HG02623 (cell line): ENCODE data around the gene STIP1.

ENCODE experiments used
- ATAC-seq: cut with Tn5 transposase; IDR thresholded peaks from one replicate; pipeline ENCODE4 v1.9.1; 2021; ENCODE audit warnings: moderate library complexity; ENCODE audit not compliant: unreplicated experiment

Gene STIP1

DNA sequence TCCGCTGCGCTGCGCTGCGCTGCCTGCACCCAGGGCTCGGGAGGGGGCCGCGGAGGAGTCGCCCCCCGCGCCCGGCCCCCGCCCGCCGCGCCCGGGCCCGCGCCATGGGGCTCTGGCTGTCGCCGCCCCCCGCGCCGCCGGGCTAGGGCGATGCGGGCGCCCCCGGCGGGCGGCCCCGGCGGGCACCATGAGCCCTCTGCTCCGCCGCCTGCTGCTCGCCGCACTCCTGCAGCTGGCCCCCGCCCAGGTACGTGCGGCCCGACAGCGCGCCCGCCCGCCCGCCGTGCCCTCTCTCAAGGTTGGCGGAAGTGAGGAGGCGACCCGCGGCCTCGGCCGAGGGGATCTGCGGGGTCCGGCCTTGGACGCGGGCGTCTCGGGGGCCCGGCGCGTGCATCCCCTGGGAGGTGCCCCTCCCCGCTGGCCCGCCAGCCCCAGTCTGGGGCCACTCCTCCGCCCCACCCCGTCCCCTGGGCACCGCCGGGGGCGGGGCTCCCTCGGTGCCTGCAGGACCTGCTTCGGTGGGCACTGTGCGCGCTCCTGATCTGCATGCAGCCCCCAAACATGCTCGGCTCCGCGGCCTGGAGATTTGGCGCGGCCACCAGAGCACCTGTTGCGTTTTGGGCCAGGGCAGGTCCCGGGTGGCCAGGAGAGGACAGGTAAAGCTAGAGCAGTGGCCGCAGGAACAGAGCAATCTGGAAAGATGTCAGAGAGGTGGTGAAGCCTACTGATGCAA is 48.8 kb downstream of the STIP1 start:
- ATAC-seq: peak; percentile 19

DNA sequence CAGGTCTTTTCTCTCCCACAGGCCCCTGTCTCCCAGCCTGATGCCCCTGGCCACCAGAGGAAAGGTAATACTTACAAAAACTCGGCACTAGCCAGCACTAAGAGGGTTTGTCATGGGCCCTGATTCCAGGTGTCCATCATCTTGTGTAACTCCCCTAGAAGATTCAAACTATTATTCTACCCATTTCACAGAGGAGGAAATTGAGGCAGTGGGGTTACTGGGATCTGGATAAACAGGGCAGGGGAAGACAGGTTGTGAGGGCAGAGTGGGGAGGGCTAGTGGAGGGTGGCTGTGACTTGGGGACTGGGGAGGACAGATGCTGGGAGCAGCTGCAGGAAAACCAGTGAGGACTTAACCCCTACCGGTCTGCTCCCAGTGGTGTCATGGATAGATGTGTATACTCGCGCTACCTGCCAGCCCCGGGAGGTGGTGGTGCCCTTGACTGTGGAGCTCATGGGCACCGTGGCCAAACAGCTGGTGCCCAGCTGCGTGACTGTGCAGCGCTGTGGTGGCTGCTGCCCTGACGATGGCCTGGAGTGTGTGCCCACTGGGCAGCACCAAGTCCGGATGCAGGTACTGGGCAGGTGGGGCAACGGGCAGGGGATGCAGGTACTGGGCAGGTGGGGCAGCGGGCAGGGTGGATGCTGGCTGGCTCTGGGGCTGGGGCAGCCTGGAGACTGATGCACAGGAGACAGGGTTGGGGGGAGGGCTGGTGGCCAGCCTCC is 49.6 kb downstream of the STIP1 start:
- no peak for ATAC-seq

DNA sequence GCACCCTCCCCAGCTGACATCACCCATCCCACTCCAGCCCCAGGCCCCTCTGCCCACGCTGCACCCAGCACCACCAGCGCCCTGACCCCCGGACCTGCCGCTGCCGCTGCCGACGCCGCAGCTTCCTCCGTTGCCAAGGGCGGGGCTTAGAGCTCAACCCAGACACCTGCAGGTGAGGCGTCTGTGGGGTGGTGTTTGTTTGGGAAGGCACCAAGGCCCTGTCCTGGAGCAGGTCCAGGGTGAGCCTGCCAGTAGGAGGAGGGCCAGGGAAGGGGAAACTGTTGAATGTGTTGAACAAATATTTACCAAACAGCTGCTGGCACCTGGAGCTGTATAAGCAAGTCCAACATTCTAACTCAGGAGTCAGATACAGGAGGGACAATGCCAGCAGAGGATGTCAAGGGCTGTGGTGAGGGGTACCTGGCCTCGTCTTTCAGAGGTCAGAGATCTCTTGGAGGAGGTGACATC is 51.5 kb downstream of the STIP1 start:
- no peak for ATAC-seq

DNA sequence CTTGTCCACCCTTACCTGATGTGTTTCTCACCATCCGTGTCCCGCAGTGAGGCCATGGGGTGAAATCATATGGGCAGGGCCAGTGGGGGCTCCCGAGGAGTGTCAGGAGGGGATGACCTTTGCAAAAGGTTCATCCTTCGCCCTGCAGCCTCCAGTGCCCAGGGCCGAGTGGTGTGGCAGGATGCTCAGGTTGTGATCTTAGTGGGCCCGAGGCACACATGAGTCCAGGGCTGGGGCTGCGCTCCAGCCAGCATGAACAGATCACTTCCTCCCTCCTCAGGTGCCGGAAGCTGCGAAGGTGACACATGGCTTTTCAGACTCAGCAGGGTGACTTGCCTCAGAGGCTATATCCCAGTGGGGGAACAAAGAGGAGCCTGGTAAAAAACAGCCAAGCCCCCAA is 52.1 kb downstream of the STIP1 start:
- no peak for ATAC-seq

DNA sequence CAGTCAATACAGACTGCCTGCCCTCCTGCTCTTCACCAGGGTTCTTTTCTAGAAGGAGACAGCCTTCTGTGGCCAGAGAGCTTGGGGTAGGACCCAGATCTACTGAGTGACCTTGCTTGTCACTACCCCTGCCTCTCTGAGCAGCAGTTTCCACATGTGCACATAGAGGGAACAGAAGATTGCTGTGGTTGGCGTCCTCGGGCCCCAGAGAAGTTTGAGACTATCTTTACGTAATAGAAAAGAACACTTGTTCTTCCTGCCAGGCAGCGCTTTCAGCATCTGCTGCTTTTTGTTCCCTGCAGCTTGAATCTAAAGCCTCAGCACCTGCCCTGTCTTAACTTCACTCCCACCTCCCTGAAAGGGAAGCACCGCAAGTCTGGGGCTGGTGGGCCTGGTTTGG is 53.0 kb downstream of the STIP1 start:
- ATAC-seq: no peak

DNA sequence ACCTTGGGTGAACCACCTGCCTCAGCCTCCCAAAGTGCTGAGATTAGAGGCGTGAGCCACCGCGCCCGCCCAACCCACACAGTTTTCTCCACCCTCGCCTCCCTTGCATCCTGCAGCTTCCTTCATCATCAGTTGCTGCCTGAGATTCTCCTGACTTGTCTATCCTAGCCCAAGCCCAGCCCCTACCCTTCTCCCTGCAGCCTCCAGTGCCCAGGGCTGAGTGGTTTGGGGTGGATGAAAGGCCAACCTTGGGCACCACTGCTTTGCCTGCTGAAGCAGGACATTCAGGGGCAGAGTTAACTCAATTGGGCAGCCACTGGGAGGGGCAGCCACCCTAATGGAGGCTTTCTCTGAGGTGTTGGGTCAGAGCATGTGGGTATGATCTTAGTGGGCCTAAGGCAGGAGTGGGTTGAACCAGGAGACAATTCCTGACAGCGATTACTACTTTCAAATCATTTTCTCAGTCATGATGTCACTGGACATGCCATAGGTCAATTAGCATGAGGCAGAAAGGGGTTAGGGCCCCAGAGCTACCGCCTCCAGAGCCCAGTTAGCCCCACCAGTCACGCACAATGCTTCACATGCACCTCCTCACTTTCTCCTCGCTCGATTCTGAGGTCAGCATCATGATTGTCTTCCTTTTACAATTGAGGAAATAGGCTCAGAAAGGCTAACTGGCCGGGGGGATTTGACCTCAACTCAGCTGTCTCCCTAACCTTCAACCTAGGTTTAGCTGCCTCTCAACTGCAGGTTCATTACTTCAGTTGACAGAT is 53.9 kb downstream of the STIP1 start:
- no peak for ATAC-seq

DNA sequence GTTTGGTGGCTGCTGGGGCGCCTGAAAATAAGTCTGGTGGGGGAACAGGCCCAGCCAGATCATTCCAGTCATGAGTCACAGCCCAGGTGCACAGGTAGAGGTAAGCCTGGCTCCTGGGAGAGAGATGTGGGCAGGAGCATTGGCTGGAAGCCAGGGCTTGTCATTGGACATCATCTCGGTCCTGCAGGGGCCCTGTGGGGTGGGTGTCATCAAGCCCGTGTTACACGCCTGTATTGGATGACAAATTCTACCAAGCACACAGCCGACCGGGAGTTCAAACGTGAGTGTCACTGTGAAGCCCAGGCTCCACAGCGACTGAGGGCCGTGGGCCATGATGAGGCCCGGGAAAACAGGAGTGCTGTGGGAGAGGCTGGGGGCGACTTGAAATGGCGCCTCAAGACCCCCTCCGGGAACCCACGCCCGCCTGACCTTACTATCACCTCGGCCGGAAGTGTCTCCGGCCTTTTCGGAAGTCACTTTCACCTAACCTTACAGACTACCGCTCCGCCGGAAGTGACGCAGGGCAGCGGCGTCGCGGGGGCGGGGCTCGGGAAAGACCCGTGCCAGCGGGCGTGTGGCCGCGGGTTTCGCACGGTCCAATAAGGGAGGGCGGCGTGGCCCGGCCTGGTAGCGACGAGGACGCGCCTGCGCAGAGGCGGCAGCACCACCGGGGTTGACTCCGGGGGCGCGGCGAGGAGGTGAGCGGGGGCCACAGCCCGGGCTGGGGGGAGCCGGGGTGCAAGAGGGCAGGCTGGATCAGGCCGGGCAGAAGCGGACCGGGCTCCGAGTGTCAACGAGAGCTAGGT is 54.7 kb downstream of the STIP1 start, which contains the start of gene FKBP2:
TSS of gene FKBP2 (plus strand) at position 661 of the 806 bp plus-strand sequence. CDS start 1,293 bp downstream, outside the sequence.
- ATAC-seq: peak; percentile 51

DNA sequence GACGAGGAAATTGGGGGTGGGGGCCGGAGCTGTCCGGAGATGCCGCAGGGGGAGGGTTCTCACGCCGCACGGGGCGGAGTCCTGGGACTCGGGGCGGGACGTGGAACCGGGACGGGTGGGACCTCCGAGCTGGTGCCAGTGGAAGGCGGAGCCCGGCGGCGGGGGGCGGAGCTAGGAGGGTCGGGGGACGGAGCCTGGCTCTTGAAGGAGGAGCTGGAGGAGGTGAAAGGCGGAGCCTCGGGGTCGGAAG is 55.2 kb downstream of the STIP1 start:
- peak; percentile 64 for ATAC-seq

DNA sequence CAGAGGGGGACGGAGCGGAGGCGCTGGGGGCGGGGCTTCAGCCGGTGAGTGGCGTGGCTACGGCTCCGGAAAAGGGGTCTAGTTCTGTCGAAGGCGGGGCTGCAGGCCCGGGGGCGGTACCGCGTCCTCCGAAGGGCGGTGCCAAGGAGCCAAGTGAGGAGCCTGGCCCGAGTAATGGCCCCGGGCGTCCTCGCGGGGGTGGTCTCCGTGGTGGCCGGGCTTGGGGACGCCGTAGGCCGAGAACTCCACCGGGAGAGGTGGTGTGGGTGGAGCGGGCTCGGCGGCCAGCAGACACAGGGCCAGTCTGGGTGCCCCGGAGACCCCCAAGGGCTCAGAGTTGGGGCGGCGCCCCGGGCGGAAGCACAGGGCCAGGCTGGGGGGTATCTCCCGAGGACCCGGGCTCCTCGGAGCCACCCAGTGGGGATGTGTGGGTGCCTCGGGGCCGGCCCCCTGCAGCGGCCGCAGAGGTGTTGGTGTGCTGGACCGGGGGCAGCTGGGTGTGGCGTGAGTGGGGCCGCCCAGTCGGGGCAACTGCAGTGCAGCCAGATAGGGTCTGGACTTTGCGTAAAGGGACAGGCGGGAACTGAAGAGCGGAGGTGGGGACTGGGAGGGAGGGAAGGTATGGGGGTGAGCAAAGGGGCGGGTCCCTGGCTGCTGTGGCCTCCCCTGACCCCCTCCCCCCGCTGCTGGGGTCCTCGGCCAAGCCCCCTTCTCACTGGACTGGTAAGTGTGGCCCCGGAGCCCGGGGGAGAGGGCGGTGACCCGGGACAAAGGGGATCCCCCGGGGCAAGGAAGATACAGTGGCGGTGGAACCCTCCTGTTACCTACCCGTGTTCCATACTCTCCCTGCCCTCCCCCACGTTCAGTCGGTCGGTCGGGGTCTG is 55.8 kb downstream of the STIP1 start:
- peak; percentile 2 for ATAC-seq

DNA sequence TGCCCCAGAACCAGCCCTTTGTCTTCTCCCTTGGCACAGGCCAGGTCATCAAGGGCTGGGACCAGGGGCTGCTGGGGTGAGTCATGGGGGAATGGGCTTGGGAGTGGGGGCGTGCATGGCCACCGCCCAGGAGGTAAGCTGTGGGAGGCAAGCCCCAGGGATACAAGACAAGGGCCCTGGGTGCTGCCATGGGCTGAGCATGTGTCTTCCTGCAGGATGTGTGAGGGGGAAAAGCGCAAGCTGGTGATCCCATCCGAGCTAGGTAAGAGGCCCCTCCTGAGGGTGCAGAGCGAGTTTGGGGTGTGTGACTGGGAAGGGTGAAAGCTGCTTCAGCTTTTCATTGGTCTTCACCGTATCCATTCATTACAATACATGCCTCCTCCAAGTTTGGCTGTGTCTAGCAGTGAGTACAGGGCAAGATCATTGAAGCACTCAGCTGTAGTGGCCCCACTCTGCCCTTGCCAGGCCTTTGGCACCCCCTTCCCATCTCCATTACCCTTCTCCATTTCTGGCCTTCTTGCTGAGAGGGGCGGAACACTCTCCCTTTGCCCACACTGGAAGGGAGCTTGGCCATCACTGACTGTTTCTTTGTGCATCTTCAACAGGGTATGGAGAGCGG is 57.4 kb downstream of the STIP1 start:
- no peak for ATAC-seq

DNA sequence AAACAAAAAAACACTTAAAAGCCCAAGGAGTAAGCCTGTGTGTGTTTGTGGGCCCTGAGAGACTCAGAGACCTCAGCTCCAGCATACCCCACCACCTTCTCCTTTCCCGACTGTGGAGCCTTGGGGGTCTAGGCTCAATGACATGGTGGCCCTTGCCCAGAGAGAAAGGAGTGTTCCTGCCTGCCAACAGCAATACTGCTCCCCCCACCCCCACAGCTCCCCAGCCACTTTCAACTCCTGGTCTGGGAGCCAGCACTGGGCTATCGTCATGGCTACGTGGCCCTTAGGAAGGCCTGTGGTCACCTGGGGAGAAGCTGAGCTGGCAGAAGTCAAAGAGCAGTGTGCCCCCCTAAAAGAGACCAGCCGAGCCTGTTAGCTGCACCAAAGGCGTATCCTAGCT is 58.1 kb downstream of the STIP1 start:
- ATAC-seq: no peak

DNA sequence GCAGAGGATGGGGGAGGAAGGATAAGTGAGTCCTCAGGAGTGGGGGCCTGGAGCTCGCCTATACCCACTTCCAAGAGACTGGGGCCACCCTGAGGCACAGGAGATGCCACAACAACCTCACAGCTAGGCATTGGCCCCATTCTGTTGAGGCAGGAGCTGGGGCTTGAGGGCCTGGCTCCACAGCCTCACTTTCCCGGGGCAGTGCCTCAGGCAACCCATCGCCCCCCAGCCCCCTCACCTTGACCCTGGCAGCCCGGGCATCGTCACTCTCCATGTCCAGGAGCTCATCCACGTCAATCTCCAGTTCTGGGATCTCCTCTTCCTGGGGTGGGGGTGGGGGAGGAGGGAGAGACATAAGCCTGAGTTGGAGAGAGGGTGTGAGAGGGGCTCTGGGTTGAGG is 59.0 kb downstream of the STIP1 start:
- ATAC-seq: no peak

DNA sequence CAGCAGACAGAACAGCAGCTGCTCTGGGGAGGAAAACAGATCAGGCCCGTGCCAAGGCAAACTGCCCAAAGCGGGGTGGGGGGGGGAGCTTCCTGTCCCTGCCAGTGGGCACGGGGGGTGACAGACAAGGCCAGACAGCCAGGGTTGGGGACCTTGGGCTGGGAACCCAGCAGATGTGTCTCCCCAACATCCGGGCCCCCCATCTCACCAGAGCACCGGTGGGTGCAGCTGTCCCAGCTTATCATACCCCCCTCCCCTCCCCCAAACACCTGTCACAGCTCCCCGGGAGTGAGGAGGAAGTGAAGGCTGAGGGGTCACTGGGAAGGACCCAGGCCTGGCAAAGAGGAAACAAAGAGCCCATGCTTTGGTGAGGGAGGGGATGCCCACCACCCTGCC is 59.4 kb downstream of the STIP1 start:
- ATAC-seq: no peak

DNA sequence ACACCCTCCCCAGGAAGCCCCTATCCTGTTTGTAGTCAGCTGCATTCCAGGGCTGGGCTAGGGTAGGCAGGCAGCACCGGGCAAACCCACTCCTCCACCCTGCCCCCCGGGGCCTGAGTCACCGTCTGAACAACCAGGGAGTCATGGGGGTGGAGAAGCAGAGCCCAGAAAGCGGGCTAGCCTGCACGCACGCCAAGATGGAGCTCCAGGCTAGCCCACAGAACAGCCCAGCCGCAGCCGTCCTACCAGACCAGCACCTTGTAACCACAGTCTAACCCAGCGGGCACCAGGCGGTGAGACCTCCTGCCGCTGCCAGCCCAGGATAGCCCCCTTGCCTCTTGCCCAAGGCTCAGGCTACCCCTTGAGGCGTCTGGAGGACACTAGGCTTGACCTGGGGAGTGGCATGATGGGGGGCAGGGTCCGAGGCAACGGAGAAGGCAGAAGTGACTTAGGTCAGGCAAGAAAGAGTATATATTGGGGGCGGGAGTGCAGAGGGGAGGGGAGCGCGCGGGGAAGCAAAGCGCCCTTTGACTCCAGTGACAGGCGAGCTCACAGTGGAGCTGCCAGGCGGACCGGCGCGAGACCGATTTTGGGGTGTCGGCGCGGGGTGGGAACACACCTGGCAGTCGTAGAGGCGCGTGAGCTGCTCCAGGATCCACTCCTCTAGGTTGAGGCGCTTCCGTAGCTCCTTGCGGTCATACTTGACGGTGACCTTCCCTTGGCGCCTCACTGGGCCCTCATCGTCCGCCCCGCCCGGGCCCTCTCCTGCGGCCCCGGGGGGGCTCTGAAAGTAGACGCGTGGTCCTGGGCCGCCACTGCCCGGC is 60.0 kb downstream of the STIP1 start:
- ATAC-seq: no peak

DNA sequence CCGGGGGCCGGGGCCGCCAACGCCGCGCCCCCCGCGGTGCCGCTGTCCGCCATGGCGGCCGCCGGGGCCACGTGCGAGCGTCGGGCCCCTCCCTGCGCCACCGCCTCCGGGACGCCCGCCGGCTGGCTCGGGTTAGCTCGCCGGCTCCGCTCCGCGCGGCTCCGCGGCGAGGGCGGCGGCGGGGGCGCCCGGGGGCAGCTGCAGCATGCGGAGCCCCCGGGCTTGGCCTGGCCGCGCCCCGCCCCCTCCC is 60.6 kb downstream of the STIP1 start:
- peak; percentile 3 for ATAC-seq

DNA sequence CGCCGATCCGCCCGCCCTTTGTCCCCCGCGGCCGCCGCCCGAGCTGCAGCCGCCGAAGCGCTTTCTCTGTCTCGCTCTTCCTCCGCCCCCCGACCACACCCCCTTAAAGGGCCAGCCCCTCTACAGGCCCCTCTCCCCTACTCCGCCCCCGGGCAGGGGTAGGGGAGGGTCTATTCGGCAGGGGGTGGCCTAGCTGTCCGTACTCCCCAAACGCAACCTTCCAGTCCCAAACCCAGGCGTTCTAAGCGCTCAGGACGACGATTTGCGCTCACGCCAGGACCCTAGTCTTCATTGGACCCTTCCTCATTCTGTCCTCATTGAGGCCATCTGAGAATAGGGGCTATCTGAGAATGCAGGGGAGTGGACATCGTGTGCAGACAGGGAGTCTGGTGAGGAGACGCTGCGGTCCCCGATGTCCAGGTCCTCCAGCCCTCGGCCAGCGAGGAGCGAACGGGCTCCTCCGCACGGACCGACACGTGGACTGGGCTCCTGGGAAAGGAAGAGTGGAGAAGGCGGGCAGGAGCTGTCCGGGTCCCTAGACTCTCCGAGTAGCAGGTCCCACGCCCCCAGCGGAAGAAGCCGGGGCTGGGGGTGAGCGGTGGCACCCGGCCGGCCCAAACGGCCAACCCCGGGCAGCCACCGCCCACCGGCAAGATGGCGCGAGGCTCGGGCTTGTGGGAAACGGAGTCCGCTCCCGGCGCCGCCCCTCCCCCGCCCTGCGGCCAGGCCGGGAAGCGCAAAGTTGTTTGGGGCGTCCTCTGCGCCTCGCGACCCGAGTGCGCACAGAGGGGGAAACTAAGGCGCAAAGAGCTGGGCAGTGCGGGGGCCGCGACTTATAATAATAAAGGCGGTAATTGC is 61.1 kb downstream of the STIP1 start, which contains the start of gene PPP1R14B:
TSS of gene PPP1R14B (minus strand) at position 73 of the 858 bp plus-strand sequence. CDS start 270 bp downstream, outside the sequence.
- ATAC-seq: peak; percentile 29

DNA sequence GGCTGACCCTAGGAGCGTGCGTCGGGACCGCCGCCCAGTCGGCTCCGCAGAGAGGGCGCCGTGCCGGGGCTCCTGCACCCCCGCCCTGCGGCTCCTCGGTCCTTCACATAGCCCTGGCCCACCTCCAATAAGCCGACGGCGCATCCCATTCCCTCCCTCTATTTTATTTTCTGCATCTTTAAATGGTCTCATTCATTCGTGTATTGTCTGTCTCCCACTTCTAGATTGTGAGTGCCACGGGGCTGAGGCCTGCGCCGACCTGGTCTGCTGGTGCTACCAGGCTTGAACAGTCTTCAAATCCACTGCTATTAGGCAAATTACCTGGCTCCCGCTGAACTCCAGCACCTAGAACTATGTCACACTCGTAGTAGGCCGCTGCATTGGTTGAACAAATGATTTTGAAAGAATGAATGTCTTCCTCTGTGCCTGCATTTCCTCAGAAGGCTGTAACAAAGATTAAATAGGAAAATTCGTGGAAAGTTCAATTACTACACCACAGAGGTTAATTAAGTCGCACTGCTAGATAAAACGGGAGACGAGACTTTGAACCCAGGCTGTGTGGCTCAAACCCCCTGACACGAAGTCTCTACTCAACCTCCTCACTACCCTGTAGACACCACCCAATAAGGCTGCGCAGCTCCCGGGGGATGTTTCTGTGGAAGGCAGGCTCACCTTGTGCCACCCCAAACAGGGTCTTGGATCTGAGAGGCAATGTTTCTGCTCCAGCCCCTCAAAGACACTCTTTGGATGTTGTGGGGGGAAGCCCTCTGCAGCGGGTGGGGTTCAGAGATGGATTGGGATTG is 62.0 kb downstream of the STIP1 start:
- ATAC-seq: no peak
